GM12892 (cell line): ENCODE results near the gene RARRES2.
"Not testable (repeated sequence)": the region's sequence is repeated elsewhere in the genome, so short reads cannot be mapped to it uniquely, and the experiment has no call there.

Experiments
- POLR2A ChIP-seq: IDR thresholded peaks from 2 replicates; pipeline ENCODE4 v1.6.1; 2011; ENCODE audit warnings: low read depth, low read length, control low read depth
- POLR2AphosphoS5 ChIP-seq: IDR thresholded peaks from 2 replicates; pipeline ENCODE4 v1.6.1; 2011; ENCODE audit warnings: low read depth, low read length, control low read depth
- TAF1 ChIP-seq: IDR thresholded peaks from 2 replicates; pipeline ENCODE4 v1.6.1; 2011; ENCODE audit warnings: low read depth, mild to moderate bottlenecking, control low read depth, low read length, borderline replicate concordance

- TF ChIP-seq POLR2A, TAF1, POLR2AphosphoS5: not testable (repeated sequence)
Observed at GRCh38 chr7:150316987-150317386, 24.4 kb downstream of the RARRES2 start.
